Epithelial cell of alveolus of lung (primary cell): ENCODE results near the gene EIF1AY. TPM values are rescaled to one million over a fixed set of nuclear protein-coding genes. Genes with fewer than 3 reads are reported as not detected.

Experiments used
- total RNA-seq: library from RNA; depleted of rRNA; stranded (reverse); fragments of >200 nt; gene quantifications from 2 replicates; pipeline ENCODE4 v1.2.1, GENCODE V29; 2015

EIF1AY gene, protein sequence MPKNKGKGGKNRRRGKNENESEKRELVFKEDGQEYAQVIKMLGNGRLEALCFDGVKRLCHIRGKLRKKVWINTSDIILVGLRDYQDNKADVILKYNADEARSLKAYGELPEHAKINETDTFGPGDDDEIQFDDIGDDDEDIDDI
- 20.8 TPM in 1 of 2 replicates, not detected in the other for total RNA-seq

DNA sequence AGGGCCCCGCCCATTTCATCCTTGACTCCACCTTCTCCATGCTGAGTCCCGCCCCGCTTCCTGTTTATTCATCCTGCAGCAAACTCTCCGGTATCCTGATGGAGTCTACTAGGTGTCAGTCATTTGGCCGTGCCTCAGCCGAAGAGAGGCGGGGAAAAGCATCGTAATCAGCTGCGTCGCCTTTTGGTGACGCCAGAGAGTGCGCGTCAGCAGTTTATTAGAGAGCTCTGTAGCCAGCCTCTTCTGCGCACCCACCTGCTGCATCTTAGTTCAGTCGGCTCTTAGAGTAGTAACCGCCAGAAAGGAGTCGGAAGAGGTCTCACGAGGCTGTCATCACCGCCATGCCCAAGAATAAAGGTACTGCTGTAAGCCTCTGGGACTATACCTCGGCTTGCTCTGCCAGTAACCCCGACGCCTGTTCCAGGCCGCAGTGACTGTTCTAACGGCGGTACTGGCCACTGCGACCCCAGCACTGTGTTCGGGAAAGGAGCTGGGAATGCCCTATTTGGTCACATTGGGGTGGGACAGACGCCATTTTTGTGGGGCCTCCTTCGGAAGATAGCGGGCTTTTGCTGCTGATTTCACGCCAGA lies at the start of gene EIF1AY:
EIF1AY (plus strand) TSS at position 246 of the 591 bp plus-strand sequence; CDS start at position 342, 96 bp downstream.

Other genes starting within 250 kb of the EIF1AY start
- not detected in 2 replicates for gene RPS4Y2, start 180.3 kb downstream of the EIF1AY start, total RNA-seq